Measurements from ENCODE around the gene GNB1L. TPM values are rescaled to one million over a fixed set of nuclear protein-coding genes. Genes with fewer than 3 reads are reported as not detected.
"Not testable (repeated sequence)": the region's sequence is repeated elsewhere in the genome, so short reads cannot be mapped to it uniquely, and the experiment has no call there.

Gene GNB1L
- total RNA-seq, 4 donors from 2014 or later, result 1.8 to 5.1 (median 4.5) TPM

DNA sequence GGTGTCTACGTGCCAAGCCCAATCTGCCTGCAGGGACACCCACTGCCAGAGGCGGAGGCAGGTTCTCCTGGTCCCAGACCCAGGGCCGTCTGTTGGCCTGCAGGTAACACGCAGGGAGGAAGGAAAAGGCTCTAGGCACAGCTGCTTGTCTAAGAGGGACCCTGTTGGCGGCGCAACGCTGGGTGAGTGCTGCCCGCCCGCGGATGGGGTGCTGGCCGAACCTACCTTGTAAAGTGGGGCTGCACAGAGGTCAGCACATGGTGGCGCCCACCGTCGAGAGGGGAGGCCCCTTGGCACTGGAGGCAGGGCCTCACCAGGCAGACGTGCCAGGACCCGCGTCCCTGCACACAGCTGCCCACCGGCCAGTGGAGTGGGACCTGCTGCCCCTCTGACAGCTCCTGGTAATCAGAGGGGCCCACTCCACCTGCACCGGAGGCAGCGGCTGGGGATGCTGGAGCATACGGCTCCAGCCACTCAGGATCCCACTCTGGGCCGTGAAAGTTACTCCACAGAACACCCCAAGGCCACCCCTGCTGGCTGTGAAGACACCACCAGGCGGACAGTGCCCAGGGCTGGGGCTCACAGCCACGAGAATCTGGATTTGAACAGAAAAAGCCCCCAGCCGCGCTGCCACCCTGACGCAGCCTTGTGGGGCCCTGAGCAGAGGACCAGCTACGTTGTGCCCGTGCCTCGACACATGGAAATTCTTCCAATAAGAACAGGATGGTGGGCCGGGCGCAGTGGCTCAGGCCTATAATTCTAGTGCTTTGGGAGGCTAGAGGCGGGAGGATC, 70.1 kb downstream of the GNB1L start:
- Histone ChIP-seq H3K36me3 (no peaks in the 10 kb centered on the region), H3K9me3 (no peaks in the 10 kb centered on the region), H3K4me3 (replicated peaks in 1 of 3) (no peak overlapping the region), H3K4me1 (peaks cover 6 to 11% of the 10 kb centered on the region in 2 donors), H3K27me3 (no peaks in the 10 kb centered on the region), H3K27ac (no peak overlapping the region)
- TF ChIP-seq, protein P1, sequence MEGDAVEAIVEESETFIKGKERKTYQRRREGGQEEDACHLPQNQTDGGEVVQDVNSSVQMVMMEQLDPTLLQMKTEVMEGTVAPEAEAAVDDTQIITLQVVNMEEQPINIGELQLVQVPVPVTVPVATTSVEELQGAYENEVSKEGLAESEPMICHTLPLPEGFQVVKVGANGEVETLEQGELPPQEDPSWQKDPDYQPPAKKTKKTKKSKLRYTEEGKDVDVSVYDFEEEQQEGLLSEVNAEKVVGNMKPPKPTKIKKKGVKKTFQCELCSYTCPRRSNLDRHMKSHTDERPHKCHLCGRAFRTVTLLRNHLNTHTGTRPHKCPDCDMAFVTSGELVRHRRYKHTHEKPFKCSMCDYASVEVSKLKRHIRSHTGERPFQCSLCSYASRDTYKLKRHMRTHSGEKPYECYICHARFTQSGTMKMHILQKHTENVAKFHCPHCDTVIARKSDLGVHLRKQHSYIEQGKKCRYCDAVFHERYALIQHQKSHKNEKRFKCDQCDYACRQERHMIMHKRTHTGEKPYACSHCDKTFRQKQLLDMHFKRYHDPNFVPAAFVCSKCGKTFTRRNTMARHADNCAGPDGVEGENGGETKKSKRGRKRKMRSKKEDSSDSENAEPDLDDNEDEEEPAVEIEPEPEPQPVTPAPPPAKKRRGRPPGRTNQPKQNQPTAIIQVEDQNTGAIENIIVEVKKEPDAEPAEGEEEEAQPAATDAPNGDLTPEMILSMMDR (IDR thresholded peaks at IDR 0.05), result no peak
- TF ChIP-seq POLR2A (IDR thresholded peaks at IDR 0.05), result no peak
- no peak for DNase-seq
- intact Hi-C loops (cut with DNase I), result no loop called here
- 89 to 90% methylated on average over 21 of the region's 33 CpGs for WGBS, 2 donors

DNA sequence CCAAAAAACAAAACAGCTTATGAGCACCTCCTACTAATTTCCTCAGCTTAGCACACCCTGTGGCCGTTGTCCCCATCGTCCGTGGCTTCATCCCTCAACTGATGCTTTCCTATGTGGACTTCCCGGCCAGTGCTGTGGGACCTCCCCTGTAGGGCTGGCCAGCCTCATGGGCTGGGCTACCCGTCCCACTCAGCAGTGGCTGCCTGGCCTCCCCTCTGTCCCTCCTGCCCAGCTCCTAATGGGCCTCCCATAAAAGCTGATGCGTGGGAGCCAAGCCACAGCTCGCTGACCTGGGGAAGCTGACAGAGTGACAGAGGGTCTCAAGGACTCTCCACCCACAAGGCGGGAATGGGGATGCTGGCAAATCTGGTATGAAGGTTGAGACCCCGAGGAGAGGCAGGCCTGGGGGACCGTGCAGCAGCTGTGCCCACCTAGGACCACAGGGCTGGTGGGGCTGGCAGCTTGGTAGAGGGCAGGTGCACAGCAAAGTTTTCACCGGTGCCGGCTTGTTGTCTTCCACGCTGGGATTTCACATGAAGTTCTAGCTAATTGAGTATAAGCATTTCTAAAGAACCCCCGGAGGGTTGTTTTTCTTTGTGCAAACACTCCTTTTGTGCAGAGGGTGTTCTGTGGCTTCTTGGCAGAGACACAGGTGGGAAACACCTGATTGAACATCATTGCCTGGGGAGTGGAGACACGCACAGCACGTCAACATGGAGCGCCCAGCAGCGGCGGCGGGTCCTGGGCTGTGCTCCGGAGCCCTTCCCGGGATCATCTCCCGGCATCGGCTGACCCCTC, 70.9 kb downstream of the GNB1L start:
- Histone ChIP-seq H3K36me3 (no peaks in the 10 kb centered on the region), H3K4me3 (replicated peaks in 1 of 3) (no peak overlapping the region), H3K4me1 (peaks cover 6 to 11% of the 10 kb centered on the region in 2 donors), H3K27me3 (no peaks in the 10 kb centered on the region), H3K27ac (no peak overlapping the region), H3K9me3 (no peaks in the 10 kb centered on the region)
- intact Hi-C loops (cut with DNase I), result no loop called here
- 54 to 60% methylated on average over 10 to 23 of the region's 24 CpGs for WGBS, 2 donors
- no peak for TF ChIP-seq POLR2A (IDR thresholded peaks at IDR 0.05)
- TF ChIP-seq, protein P1 (IDR thresholded peaks at IDR 0.05), result no peak
- peak; percentile 54 to 57 for DNase-seq

DNA sequence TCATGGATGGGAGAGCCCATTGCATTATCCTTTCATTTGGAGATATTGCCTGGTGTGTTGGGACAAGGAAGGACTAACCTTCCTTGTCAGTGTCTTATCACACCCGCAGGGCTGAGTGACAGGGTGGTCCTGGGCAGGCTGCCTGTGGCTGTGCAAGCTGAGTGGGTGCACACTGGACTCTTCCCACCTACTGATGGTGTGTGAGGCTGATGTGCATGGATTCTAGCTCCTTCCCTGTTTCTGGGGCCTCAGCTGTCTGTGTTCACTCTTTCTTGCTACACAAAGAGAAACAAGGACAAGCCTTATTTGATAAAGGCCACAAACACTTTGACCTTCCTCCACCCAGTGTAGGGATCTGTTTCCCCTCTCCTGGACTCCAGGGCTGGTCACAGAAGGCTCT, 72.1 kb downstream of the GNB1L start:
- no peak overlapping the region for H3K4me3 ChIP-seq (replicated peaks in 1 of 3)
- H3K9me3 ChIP-seq, result no peaks in the 10 kb centered on the region
- TF ChIP-seq POLR2A (IDR thresholded peaks at IDR 0.05), result no peak
- H3K36me3 ChIP-seq, result no peaks in the 10 kb centered on the region
- no peaks in the 10 kb centered on the region for H3K27me3 ChIP-seq
- WGBS, 2 donors, result 92 to 100% methylated on average over 1 of the region's 1 CpG
- peaks cover 6 to 11% of the 10 kb centered on the region in 2 donors for H3K4me1 ChIP-seq
- DNase-seq, result no peak
- H3K27ac ChIP-seq, result no peak overlapping the region
- intact Hi-C loops (cut with DNase I), result no loop called here

DNA sequence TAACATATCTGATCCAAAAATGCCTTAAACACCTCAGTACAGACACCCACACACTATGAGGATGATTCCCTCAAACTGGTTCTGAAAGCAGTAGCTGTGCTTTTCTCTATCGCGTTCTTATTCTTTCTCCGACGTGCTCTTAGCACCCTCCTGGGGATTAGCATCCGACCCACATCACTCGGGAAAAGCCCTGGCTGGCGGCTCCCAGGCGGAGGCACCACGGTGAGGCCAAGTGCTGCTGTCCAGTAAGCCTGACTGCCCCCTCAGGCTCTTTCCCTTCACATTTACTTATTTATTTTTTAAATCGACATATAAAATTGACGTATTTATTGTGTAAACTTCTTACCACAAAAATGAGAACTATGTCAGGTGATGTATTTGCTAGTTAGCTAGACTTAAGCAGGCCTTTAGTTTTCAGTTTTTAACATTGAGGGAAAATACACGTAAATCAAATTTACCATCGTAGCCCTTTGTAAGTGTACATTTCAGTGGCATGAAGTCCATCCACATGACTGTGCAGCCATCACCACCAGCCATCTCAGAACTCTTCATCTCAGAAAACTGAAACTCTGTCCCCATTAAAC, 74.9 kb downstream of the GNB1L start:
- Histone ChIP-seq H3K27me3 (no peaks in the 10 kb centered on the region), H3K4me3 (replicated peaks in 1 of 3) (no peak overlapping the region), H3K36me3 (no peaks in the 10 kb centered on the region), H3K9me3 (no peaks in the 10 kb centered on the region), H3K4me1 (peaks cover 6 to 11% of the 10 kb centered on the region in 2 donors), H3K27ac (no peak overlapping the region)
- no peak for DNase-seq
- 61 to 73% methylated on average over 13 of the region's 13 CpGs for WGBS, 2 donors
- TF ChIP-seq, protein P1 (IDR thresholded peaks at IDR 0.05), result no peak
- no peak for TF ChIP-seq POLR2A (IDR thresholded peaks at IDR 0.05)
- intact Hi-C loops (cut with DNase I), result no loop called here

DNA sequence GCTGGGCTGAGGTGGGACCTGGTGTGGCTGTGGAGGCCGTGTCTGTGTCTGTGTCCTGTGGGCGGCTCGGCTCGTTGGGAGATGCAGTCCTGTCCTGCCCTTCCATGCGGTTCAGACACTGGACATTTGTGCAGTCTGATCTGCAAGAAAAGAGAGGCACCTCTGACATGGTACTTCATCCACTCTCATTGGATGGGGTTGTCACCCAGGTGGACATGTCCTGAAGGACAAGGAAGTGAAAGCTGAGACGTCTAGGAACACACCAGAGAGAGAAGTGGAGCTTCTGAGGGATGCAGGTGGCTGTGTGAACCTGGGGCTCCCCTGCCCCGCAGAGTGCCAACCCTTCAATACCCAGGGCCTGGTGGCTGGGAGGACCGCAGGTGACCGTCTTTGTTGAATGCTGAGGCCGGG, 75.7 kb downstream of the GNB1L start:
- intact Hi-C loops (cut with DNase I), result no loop called here
- DNase-seq, result no peak
- H3K27me3 ChIP-seq, result no peaks in the 10 kb centered on the region

DNA sequence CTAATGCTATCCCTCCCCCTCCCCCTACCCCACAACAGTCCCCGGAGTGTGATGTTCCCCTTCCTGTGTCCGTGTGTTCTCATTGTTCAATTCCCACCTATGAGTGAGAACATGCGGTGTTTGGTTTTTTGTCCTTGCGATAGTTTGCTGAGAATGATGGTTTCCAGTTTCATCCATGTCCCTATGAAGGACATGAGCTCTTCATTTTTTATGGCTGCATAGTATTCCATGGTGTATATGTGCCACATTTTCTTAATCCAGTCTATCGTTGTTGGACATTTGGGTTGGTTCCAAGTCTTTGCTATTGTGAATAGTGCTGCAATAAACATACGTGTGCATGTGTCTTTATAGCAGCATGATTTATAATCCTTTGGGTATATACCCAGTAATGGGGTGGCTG, 77.5 kb downstream of the GNB1L start:
- H3K27me3 ChIP-seq; H3K36me3 ChIP-seq; DNase-seq; H3K27ac ChIP-seq; intact Hi-C loops (cut with DNase I); H3K4me1 ChIP-seq; H3K9me3 ChIP-seq; H3K4me3 ChIP-seq (replicated peaks in 1 of 3): not testable (repeated sequence)
- WGBS, 2 donors, result 85 to 89% methylated on average over 6 of the region's 6 CpGs

More for the DNA sequence above, 75.7 kb downstream of the GNB1L start:
- H3K9me3 ChIP-seq, result no peaks in the 10 kb centered on the region
- TF ChIP-seq, protein P1 (IDR thresholded peaks at IDR 0.05), result no peak
- no peak for TF ChIP-seq POLR2A (IDR thresholded peaks at IDR 0.05)
- 89 to 92% methylated on average over 10 of the region's 10 CpGs for WGBS, 2 donors
- no peaks in the 10 kb centered on the region for H3K36me3 ChIP-seq
- H3K27ac ChIP-seq, result no peak overlapping the region
- H3K4me3 ChIP-seq (replicated peaks in 1 of 3), result no peak overlapping the region
- peaks cover 6 to 7% of the 10 kb centered on the region in 2 donors for H3K4me1 ChIP-seq
